Activated CD8-positive, alpha-beta memory T cell treated with anti-CD3 and anti-CD28 coated beads, Interleukin-2, amount 10 ng/mL, durations not matched to agents 7 days and 5 days (primary cell): ENCODE results near the gene RNU6-9. TPM values are rescaled to one million over a fixed set of nuclear protein-coding genes. Genes with fewer than 3 reads are reported as not detected.

Experiments used
- ATAC-seq: fragments of 150-1000 bp; cut with Tn5 transposase; one replicate; pipeline ENCODE4 v1.10.0; 2021; ENCODE audit warnings: moderate library complexity
- CTCF ChIA-PET: fragments of 350-600 bp; sonication (Branson Sonifier 250); formaldehyde crosslinking; loops from one replicate; lab custom pipeline; 2021; ENCODE audit warnings: antibody characterized with exemption; lab: Charles Lee
- DNase-seq: peaks from one replicate; pipeline ENCODE4 v3.0.0-alpha.2; 2020
- H3K27ac Mint-ChIP-seq: one replicate; pipeline ENCODE4 v1.8.0; 2021; ENCODE audit warnings: mild to moderate bottlenecking, mixed read lengths
- H3K27me3 Mint-ChIP-seq: one replicate; pipeline ENCODE4 v1.8.0; 2021; ENCODE audit warnings: mixed read lengths
- H3K36me3 Mint-ChIP-seq: one replicate; pipeline ENCODE4 v1.8.0; 2021; ENCODE audit warnings: mild to moderate bottlenecking, mixed read lengths
- H3K4me1 Mint-ChIP-seq: one replicate; pipeline ENCODE4 v1.8.0; 2021; ENCODE audit warnings: mixed read lengths
- H3K4me3 Mint-ChIP-seq: one replicate; pipeline ENCODE4 v1.8.0; 2021; ENCODE audit warnings: mild to moderate bottlenecking, moderate library complexity, mixed read lengths
- H3K9me3 Mint-ChIP-seq: one replicate; pipeline ENCODE4 v1.8.0; 2022; ENCODE audit warnings: low read depth, mixed read lengths
- total RNA-seq, 2 experiments: library from RNA; stranded (reverse); gene quantifications; one replicate each; pipeline ENCODE4 v1.2.3, GENCODE V29; 2021

The RNU6-9 gene
- total RNA-seq, 2 experiments from 2014 or later = not detected

DNA sequence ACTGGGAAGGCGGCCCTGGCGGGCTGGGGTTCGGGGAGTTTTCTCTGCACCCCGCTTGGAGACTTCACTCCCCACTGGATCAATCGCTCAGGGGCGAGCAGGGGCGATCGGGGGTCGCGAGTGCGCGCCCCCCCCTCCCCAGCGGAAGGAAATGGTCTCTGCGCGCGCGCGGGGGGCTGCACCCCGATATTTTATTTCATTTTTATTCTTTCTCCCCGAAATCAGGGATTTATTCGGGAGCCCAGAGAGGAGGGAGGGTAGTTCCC is 33.0 kb downstream of the RNU6-9 start:
- CTCF ChIA-PET = interaction anchor here (1.3 kb wide), 1 partner anchor 58 kb away, joined by 4 read pairs; the partner anchor contains the start of gene WDR18
- H3K9me3 Mint-ChIP-seq = no peaks in the 10 kb centered on the region
- H3K27ac Mint-ChIP-seq = peak overlapping the region; percentile 40
- no peak for ATAC-seq
- H3K36me3 Mint-ChIP-seq = peaks cover 4% of the 10 kb centered on the region
- peak overlapping the region; percentile 75 for H3K4me3 Mint-ChIP-seq
- H3K4me1 Mint-ChIP-seq = peaks cover 14% of the 10 kb centered on the region
- no peak for DNase-seq
- no peaks in the 10 kb centered on the region for H3K27me3 Mint-ChIP-seq

DNA sequence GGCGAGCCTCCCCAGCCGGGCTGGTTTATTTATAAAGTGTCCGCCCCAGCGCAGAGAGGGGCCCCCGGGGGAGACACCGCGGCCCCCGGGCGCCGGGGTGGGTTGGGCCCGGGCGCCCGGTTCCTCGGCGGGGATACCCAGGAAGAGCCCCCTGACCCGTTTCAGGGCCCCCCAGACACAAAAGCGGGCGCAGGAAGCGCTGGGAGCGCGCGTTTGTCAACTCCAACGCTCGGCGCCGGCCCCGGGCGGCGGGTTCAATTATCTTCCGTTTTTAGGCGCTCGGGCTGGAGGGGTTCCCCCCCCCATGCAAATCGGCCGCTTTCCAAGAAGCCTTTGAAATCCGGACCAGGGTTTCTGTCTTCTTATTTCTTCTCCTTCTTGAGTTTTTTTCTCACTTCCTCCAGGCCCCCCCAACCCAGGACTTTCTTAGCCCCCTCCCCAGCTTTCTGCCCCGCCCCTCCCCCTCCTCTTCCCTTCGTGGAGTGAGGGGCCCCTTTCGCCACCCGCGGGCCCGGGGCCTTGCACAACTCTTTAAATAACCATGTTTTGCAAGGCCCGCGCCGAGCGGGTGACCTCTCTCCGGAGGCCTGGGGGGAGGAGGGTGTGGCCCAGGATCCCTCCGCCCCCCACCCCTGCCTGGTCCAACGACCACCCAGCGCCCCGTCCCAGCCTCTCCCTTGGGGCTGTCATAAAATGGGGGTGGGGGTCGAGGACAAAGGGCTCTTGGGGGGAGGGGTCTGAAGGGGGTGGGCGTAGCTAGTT is 33.5 kb downstream of the RNU6-9 start:
- no peaks in the 10 kb centered on the region for H3K27me3 Mint-ChIP-seq
- H3K4me1 Mint-ChIP-seq = peaks cover 10% of the 10 kb centered on the region
- H3K36me3 Mint-ChIP-seq = peaks cover 5% of the 10 kb centered on the region
- peak overlapping the region; percentile 68 for H3K27ac Mint-ChIP-seq
- peak; percentile 64 for DNase-seq
- peak overlapping the region; percentile 75 for H3K4me3 Mint-ChIP-seq
- CTCF ChIA-PET = interaction anchor here (1.3 kb wide), 1 partner anchor 57 kb away, joined by 4 read pairs; the partner anchor contains the start of gene WDR18
- ATAC-seq = no peak
- H3K9me3 Mint-ChIP-seq = no peaks in the 10 kb centered on the region

DNA sequence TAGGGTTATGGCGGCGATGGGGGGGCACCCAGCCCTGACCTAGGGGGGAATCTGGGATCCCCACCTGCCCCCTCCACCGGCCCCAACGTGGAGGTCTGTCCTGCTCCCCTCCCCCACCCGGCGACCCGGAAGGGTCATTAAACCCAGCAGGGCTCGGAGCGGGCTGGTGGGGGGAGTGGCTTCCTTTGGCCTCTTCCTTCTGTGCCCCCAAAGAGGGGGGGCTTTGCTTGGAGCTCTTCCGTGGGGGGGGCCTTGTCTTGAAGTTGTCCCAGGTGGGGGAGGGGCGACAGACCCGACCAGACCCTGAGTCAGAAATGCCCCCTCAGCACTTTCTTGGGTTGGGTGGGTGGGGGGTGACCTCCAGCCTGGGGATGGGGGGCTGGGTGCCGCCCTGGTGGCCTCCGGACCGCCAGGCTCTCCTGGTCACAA is 34.1 kb downstream of the RNU6-9 start:
- H3K4me3 Mint-ChIP-seq = no peak overlapping the region
- H3K27me3 Mint-ChIP-seq = no peaks in the 10 kb centered on the region
- peaks cover 11% of the 10 kb centered on the region for H3K4me1 Mint-ChIP-seq
- H3K36me3 Mint-ChIP-seq = peaks cover 5% of the 10 kb centered on the region
- no peak for DNase-seq
- no peak overlapping the region for H3K27ac Mint-ChIP-seq
- CTCF ChIA-PET = interaction anchor here (1.3 kb wide), 1 partner anchor 56 kb away, joined by 4 read pairs; the partner anchor contains the start of gene WDR18
- H3K9me3 Mint-ChIP-seq = no peaks in the 10 kb centered on the region
- no peak for ATAC-seq

DNA sequence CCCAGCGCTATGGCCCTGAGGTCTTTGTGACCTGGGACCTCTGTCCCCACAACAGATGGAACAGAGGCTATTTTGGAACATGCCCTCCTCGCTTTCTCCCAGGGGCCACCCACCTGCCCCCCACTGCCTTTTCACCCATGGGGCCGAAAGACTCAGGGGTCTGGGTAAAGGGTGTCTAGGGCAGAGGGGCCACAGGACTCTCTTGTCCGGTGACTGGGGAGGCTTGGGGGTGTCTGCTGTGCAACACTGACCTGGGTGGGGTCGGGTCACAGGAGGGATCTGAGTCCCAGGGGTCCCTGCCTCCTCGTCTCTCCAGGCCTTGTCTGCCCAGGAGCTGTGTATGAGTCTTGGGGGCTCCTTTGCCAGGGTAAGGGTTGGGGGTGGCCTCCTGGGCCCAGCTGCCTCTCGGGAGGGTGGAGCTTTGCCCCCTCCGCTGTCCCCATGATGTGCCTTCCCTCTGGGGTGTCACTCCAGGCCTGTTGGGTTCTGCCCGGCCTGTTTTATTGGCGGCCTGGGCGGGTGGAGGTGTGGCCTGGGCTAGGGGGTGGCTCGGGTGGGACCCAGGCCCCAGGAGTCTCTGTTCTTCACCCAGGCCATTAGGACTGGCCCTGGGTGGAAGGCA is 34.6 kb downstream of the RNU6-9 start:
- Mint-ChIP-seq H3K9me3 (no peaks in the 10 kb centered on the region), H3K27ac (no peak overlapping the region), H3K27me3 (no peaks in the 10 kb centered on the region), H3K4me3 (no peak overlapping the region), H3K36me3 (peaks cover 5% of the 10 kb centered on the region), H3K4me1 (peaks cover 15% of the 10 kb centered on the region)
- CTCF ChIA-PET = interaction anchor here (1.3 kb wide), 1 partner anchor 56 kb away, joined by 4 read pairs; the partner anchor contains the start of gene WDR18
- DNase-seq (no peak), ATAC-seq (no peak)

DNA sequence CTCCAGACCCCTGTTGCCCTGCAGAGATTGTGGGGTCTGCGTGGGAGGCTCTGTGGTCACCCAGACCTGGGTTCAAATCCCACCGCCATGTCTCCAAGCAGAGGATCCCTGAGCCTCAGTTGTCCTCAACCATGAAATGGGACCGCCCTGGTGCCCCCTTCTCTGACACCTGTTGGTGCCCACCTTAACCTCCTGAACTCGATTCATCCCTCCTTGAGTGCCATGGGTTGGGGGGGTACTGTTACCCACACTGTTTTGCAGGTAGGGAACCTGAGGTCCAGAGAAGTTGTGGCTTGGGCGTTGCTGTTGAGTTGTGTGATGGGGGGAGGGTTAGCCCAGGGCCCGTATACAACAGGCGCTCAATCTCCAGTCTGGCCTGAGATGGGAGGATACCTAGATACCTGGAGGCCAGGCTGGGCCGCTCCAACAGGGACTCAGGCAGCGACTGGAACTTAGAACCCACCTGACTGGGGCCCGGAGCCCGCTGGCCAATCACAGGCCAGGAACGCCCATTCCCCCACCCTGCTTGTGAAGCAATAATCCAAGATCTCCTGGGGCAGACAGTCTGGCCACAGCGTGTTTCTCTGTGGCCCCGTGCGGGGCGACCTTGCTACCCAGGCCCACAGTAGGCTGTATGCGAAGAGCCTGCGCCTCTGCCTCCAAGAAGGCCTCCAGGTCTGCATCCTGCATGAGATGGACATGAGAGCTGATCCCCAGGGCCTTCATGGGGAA is 35.4 kb downstream of the RNU6-9 start:
- CTCF ChIA-PET = interaction anchor here (1.3 kb wide), 1 partner anchor 55 kb away, joined by 4 read pairs; the partner anchor contains the start of gene WDR18
- H3K4me3 Mint-ChIP-seq = no peak overlapping the region

DNA sequence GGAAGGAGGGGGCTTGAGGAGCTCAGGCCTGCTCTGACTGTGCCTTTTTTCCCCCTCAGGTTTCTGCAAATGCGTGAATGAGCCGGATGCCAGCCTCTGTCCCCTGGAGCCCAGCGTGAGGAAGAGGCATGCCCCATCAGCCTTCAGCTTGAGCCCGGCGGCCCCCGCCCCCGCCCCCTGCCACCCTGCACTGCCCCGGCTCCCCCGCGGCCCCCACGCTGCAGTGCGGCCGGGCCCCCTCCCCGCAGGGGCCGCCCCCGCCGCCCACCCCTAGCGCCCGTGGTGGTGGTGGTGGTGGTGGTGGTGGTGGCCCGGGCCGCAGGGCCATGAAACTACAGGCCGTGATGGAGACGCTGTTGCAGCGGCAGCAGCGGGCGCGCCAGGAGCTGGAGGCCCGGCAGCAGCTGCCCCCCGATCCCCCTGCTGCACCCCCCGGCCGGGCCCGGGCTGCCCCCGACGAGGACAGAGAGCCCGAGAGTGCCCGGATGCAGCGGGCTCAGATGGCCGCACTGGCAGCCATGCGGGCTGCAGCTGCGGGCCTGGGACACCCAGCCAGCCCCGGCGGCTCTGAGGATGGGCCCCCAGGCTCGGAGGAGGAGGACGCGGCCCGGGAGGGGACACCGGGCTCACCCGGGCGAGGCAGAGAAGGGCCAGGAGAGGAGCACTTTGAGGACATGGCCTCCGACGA is 36.1 kb downstream of the RNU6-9 start:
- Mint-ChIP-seq H3K9me3 (no peaks in the 10 kb centered on the region), H3K4me1 (peaks cover 16% of the 10 kb centered on the region), H3K4me3 (no peak overlapping the region), H3K36me3 (peaks cover 5% of the 10 kb centered on the region), H3K27me3 (no peaks in the 10 kb centered on the region), H3K27ac (no peak overlapping the region)
- no peak for ATAC-seq
- CTCF ChIA-PET = interaction anchor here (1.3 kb wide), 1 partner anchor 54 kb away, joined by 4 read pairs; the partner anchor contains the start of gene WDR18
- no peak for DNase-seq

More for the DNA sequence above, 35.4 kb downstream of the RNU6-9 start:
- no peak for DNase-seq
- peaks cover 18% of the 10 kb centered on the region for H3K4me1 Mint-ChIP-seq
- peaks cover 5% of the 10 kb centered on the region for H3K36me3 Mint-ChIP-seq
- no peaks in the 10 kb centered on the region for H3K9me3 Mint-ChIP-seq
- no peaks in the 10 kb centered on the region for H3K27me3 Mint-ChIP-seq
- H3K27ac Mint-ChIP-seq = no peak overlapping the region
- no peak for ATAC-seq

DNA sequence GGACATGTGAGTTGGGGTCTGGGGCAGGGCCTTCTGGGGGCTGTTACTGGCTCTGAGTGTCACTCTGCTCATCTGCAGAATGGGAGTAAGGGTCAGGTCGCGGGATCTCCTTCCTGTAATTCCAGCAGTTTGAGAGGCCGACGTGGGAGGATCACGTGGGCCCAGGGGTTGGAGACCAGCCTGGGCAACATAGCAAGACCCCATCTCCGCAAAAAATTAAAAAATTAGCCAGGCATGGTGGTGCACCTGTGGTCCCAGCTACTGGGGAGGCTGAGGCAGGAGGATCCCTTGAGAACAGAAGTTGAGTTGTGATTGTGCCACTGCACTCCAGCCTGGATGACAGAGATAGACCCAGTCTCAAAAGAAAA is 36.6 kb downstream of the RNU6-9 start:
- Mint-ChIP-seq H3K27me3 (no peaks in the 10 kb centered on the region), H3K36me3 (peaks cover 5% of the 10 kb centered on the region), H3K4me3 (no peak overlapping the region), H3K27ac (no peak overlapping the region), H3K4me1 (peaks cover 13% of the 10 kb centered on the region), H3K9me3 (no peaks in the 10 kb centered on the region)
- DNase-seq (no peak), ATAC-seq (no peak)
- CTCF ChIA-PET = interaction anchor here (1.3 kb wide), 1 partner anchor 54 kb away, joined by 4 read pairs; the partner anchor contains the start of gene WDR18

DNA sequence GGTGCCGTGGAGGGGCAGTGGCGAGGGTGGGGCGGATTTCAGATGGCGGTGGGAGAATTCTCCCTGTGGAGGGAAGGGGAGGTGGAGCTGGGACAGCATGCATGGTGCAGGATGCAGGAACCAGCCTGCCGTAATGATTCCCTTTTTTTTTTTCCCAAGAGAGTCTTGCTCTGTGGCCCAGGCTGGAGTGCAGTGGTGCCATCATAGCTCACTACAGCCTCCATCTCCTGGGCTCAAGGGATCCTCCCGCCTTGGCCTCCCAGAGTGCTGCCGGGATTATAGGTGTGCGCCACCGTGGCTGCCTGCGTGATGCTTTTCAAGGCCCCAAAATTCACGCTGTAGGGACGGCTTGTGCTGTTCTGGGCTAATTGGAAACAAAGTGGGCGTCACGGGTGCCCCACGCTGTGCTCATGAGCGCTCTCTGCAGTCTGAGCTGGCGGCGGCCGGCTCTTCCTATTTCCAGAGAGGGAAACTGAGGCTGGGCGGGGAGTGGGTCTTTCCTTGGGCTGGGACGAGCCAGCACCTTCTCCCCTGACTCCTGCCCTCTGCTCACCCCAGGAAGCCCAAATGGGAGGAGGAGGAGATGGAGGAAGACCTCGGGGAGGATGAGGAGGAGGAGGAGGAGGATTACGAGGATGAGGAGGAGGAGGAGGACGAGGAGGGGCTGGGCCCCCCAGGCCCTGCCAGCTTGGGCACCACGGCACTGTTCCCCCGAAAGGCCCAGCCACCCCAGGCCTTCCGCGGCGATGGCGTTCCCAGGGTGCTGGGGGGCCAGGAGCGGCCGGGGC is 38.8 kb downstream of the RNU6-9 start:
- Mint-ChIP-seq H3K9me3 (no peaks in the 10 kb centered on the region), H3K27me3 (no peaks in the 10 kb centered on the region), H3K4me1 (peaks cover 16% of the 10 kb centered on the region), H3K36me3 (peaks cover 5% of the 10 kb centered on the region), H3K27ac (no peak overlapping the region), H3K4me3 (no peak overlapping the region)
- CTCF ChIA-PET = interaction anchor here (0.7 to 2.4 kb wide), 8 partner anchors 9 to 162 kb away, joined by 3 to 12 read pairs (median 4); partner anchors contain the start of genes MED16 and WDR18
- ATAC-seq (no peak), DNase-seq (no peak)

DNA sequence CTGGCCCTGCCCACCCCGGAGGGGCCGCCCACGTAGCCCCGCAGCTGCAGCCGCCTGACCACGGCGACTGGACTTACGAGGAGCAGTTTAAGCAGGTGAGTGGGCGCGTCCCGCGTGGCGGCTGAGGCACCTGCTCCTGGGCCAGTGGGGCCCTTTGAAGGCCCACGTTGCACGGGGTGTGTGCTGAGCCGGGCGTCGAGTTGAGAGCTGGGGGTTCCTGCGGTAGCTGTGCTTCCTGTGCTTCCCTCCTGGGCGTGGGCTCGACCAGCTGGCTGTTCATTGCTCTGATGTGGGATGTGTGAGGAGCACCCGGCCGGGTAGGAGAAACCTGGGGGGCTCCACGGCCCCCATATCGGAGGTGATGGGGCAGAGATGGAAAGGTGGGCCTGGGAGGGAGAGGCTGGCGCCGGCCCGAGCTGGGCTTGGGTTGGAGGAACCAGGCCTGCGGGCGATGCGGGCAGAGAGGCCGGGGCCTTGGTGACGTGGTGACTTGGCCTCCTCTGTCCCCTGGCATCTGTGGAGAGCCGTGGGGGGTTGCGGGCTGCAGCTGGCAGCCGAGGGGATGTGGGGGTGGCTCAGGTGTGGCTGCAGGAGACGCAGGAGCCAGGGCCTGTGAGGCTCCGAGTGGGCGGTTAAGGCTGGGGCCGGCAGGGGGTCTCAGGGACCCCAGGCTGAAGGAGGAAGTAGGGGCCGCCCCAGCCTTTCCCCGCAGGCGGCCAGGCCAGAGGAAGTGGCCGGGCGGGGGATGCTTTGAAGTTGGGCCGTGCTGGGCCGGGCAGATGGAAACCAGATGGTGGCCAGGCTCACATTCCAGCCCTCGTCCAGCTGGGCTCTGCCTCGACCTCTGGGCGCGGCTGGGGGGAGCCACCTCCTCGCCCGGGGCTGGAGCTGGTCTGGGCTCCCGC is 39.6 kb downstream of the RNU6-9 start:
- DNase-seq = peak; percentile 52
- Mint-ChIP-seq H3K27ac (peak overlapping the region; percentile 65), H3K4me3 (peak overlapping the region; percentile 39)

DNA sequence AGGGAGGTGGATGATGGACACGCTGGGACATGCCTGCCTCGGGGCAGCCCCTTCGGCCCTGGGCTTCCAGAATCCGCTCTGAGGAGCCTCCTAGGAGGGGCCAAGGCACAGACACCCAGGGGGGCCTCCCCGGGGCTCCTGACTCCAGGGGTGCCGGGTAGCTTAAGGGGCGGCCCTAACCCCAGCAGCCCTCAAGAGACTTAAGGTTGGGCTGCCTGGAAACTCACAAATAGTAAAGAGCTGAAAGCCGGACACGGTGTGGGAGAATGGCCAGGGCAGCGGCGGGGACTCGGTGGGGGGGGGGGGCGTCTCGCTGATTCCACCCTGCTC is 40.2 kb downstream of the RNU6-9 start:
- no peak for ATAC-seq
- H3K36me3 Mint-ChIP-seq = peaks cover 12% of the 10 kb centered on the region
- peaks cover 26% of the 10 kb centered on the region for H3K4me1 Mint-ChIP-seq
- H3K9me3 Mint-ChIP-seq = peaks cover 5% of the 10 kb centered on the region
- no peak for DNase-seq
- CTCF ChIA-PET = interaction anchor here (1.4 to 2.4 kb wide), 3 partner anchors 11 to 51 kb away, joined by 4 to 12 read pairs (median 9); partner anchors contain the start of gene WDR18
- H3K27ac Mint-ChIP-seq = no peak overlapping the region
- no peak overlapping the region for H3K4me3 Mint-ChIP-seq
- no peaks in the 10 kb centered on the region for H3K27me3 Mint-ChIP-seq

More for the DNA sequence above, 39.6 kb downstream of the RNU6-9 start:
- Mint-ChIP-seq H3K36me3 (peaks cover 9% of the 10 kb centered on the region), H3K4me1 (peaks cover 22% of the 10 kb centered on the region), H3K27me3 (no peaks in the 10 kb centered on the region), H3K9me3 (peaks cover 3% of the 10 kb centered on the region)
- CTCF ChIA-PET = interaction anchor here (1.1 to 2.4 kb wide), 5 partner anchors 10 to 52 kb away, joined by 3 to 12 read pairs (median 4); partner anchors contain the start of gene WDR18
- peak; percentile 67 for ATAC-seq

DNA sequence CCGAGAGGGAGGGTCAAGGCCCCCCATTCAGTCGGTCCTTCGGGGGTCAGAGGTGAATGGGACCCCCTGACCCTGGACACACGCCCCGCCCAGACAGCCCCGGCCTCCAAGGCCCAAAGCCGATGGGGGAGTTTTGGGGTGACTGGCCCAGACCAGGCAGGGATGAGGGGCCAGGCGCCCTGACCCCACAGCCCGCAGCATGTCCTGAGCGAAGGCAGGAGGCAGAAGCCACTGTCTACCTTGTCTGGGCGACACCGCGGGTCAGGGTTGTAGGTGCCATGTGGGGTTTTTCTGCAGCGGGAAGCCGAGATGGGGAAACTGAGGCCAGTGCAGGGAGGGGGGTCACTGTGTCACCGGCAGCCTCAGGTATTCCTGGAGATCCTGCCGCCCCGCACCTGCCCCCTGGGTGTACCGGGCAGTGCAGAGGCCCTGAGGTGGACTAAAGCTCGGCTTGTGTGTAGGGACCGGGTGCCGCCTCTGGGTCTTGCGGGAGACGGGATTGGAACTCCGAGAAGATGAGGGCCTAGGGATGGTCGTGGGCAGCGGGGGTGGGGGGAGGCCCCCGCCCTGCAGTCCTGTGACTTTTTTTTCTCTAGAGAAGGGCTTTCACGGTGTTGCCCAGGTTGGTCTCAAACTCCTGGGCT is 41.0 kb downstream of the RNU6-9 start:
- Mint-ChIP-seq H3K4me3 (no peak overlapping the region), H3K36me3 (peaks cover 13% of the 10 kb centered on the region), H3K27ac (no peak overlapping the region), H3K9me3 (peaks cover 5% of the 10 kb centered on the region), H3K27me3 (no peaks in the 10 kb centered on the region), H3K4me1 (peaks cover 27% of the 10 kb centered on the region)
- ATAC-seq = no peak
- CTCF ChIA-PET = interaction anchor here (2.0 to 2.4 kb wide), 2 partner anchors 12 to 50 kb away, joined by 6 to 12 read pairs; partner anchors contain the start of gene WDR18
- no peak for DNase-seq
